Measurements from ENCODE around the gene RRBP1.

RRBP1 gene

GRCh38 chr20:17595856-17596255, 86.2 kb downstream of the RRBP1 start:
- no peaks in the 10 kb centered on the region for H3K9me2 ChIP-seq (replicated peaks; ENCODE audit: insufficient read depth, low read length)
- TF ChIP-seq EZH2phosphoT487 (IDR thresholded peaks at IDR 0.05; ENCODE audit: low read length) (no peak), EZH2 (optimal IDR thresholded peaks at IDR 0.05; ENCODE audit: low read depth, low read length) (no peak), CTCF (IDR thresholded peaks at IDR 0.05; ENCODE audit: low read length) (no peak)
- no peak for DNase-seq
- no peak overlapping the region for H2AFZ ChIP-seq (ENCODE audit: low read length)
- H3F3A ChIP-seq (ENCODE audit: insufficient read depth, low read length): no peaks in the 10 kb centered on the region
- no peaks in the 10 kb centered on the region for H3K27me3 ChIP-seq (replicated peaks; ENCODE audit: insufficient read depth, low read length)
- peaks cover 73% of the 10 kb centered on the region for H3K79me2 ChIP-seq (ENCODE audit: low read length)
- H3K9me3 ChIP-seq (replicated peaks; ENCODE audit: insufficient read depth, low read length): no peaks in the 10 kb centered on the region
- no peaks in the 10 kb centered on the region for H3K36me3 ChIP-seq (replicated peaks; ENCODE audit: insufficient read depth, low read length)
- H3K4me1 ChIP-seq (ENCODE audit: low read length): no peaks in the 10 kb centered on the region
- no peak overlapping the region for H3K9ac ChIP-seq (ENCODE audit: low read length)
- no peaks in the 10 kb centered on the region for H4K20me1 ChIP-seq (ENCODE audit: insufficient read depth, low read length)
- H3K27ac ChIP-seq (ENCODE audit: low read length): no peak overlapping the region
- no peak overlapping the region for H3K4me2 ChIP-seq (ENCODE audit: low read depth, low read length)
- no peak overlapping the region for H3K4me3 ChIP-seq (ENCODE audit: low read length)

GRCh38 chr20:17594443-17594842, 87.6 kb downstream of the RRBP1 start:
- no peak for DNase-seq
- Histone ChIP-seq H3K36me3 (replicated peaks; ENCODE audit: insufficient read depth, low read length) (no peaks in the 10 kb centered on the region), H3F3A (ENCODE audit: insufficient read depth, low read length) (no peaks in the 10 kb centered on the region), H2AFZ (ENCODE audit: low read length) (no peak overlapping the region), H3K4me3 (ENCODE audit: low read length) (no peak overlapping the region), H3K9ac (ENCODE audit: low read length) (no peak overlapping the region), H3K27me3 (replicated peaks; ENCODE audit: insufficient read depth, low read length) (no peaks in the 10 kb centered on the region), H3K27ac (ENCODE audit: low read length) (no peak overlapping the region), H3K79me2 (ENCODE audit: low read length) (peaks cover 80% of the 10 kb centered on the region), H3K4me1 (ENCODE audit: low read length) (no peaks in the 10 kb centered on the region), H3K4me2 (ENCODE audit: low read depth, low read length) (no peak overlapping the region), H3K9me3 (replicated peaks; ENCODE audit: insufficient read depth, low read length) (no peaks in the 10 kb centered on the region), H3K9me2 (replicated peaks; ENCODE audit: insufficient read depth, low read length) (no peaks in the 10 kb centered on the region), H4K20me1 (ENCODE audit: insufficient read depth, low read length) (no peaks in the 10 kb centered on the region)
- TF ChIP-seq CTCF (IDR thresholded peaks at IDR 0.05; ENCODE audit: low read length) (no peak), EZH2 (optimal IDR thresholded peaks at IDR 0.05; ENCODE audit: low read depth, low read length) (no peak), EZH2phosphoT487 (IDR thresholded peaks at IDR 0.05; ENCODE audit: low read length) (no peak)

GRCh38 chr20:17593902-17594301, 88.1 kb downstream of the RRBP1 start:
- H4K20me1 ChIP-seq (ENCODE audit: insufficient read depth, low read length): no peaks in the 10 kb centered on the region

More at GRCh38 chr20:17593902-17594301, 88.1 kb downstream of the RRBP1 start:
- Histone ChIP-seq H3K9me2 (replicated peaks; ENCODE audit: insufficient read depth, low read length) (no peaks in the 10 kb centered on the region), H3F3A (ENCODE audit: insufficient read depth, low read length) (no peaks in the 10 kb centered on the region), H3K4me2 (ENCODE audit: low read depth, low read length) (no peak overlapping the region), H3K4me1 (ENCODE audit: low read length) (no peaks in the 10 kb centered on the region), H3K9me3 (replicated peaks; ENCODE audit: insufficient read depth, low read length) (no peaks in the 10 kb centered on the region), H3K27ac (ENCODE audit: low read length) (no peak overlapping the region), H2AFZ (ENCODE audit: low read length) (no peak overlapping the region), H3K27me3 (replicated peaks; ENCODE audit: insufficient read depth, low read length) (no peaks in the 10 kb centered on the region), H3K9ac (ENCODE audit: low read length) (no peak overlapping the region), H3K4me3 (ENCODE audit: low read length) (no peak overlapping the region), H3K79me2 (ENCODE audit: low read length) (peaks cover 77% of the 10 kb centered on the region), H3K36me3 (replicated peaks; ENCODE audit: insufficient read depth, low read length) (no peaks in the 10 kb centered on the region)
- DNase-seq: no peak
- no peak for TF ChIP-seq EZH2 (optimal IDR thresholded peaks at IDR 0.05; ENCODE audit: low read depth, low read length)
- TF ChIP-seq CTCF (IDR thresholded peaks at IDR 0.05; ENCODE audit: low read length): no peak
- no peak for TF ChIP-seq EZH2phosphoT487 (IDR thresholded peaks at IDR 0.05; ENCODE audit: low read length)
